Caco-2 (cell line): ENCODE data around the gene FUT6. TPM values are rescaled to one million over a fixed set of nuclear protein-coding genes. Genes with fewer than 3 reads are reported as not detected.

Source experiments
- BruUV-seq: library from RNA; stranded (reverse); fragments of 400-500 nt; replicated peaks from 2 replicates; lab custom pipeline; 2021; lab: Mats Ljungman, UMichigan
- CTCF ChIA-PET: fragments of 300-600 bp; sonication (Branson Sonifier 250); formaldehyde crosslinking; loops from one replicate; lab custom pipeline; 2022; ENCODE audit warnings: antibody characterized with exemption; lab: Charles Lee
- POLR2A ChIA-PET: fragments of 300-600 bp; sonication (Branson Sonifier 250); formaldehyde crosslinking; loops from one replicate; lab custom pipeline; 2022; ENCODE audit warnings: antibody characterized with exemption; lab: Charles Lee
- DNase-seq, 2 experiments: peaks; one replicate each; pipeline versions ENCODE4 v3.0.0 to v3.0.0-alpha.2; 2020 to 2022
- H3K27me3 ChIP-seq: replicated peaks from 2 replicates; pipeline ENCODE4 v1.6.0; 2011; ENCODE audit warnings: low read length; ENCODE audit not compliant: control insufficient read depth, insufficient read depth
- H3K36me3 ChIP-seq: 2 replicates; pipeline ENCODE4 v1.5.1; 2011; ENCODE audit warnings: low read length; ENCODE audit not compliant: control insufficient read depth, insufficient read depth
- H3K4me1 ChIP-seq: fragments of 250-450 bp; sonication (Bioruptor Pico); 2 replicates; pipeline ENCODE4 v1.5.1; 2020; ENCODE audit warnings: mild to moderate bottlenecking
- H3K4me3 ChIP-seq: 2 replicates; pipeline ENCODE4 v1.5.1; 2011; ENCODE audit warnings: low read depth, mild to moderate bottlenecking, control low read depth, low read length
- H3K9me3 ChIP-seq: fragments of 250-450 bp; sonication (Bioruptor Pico); 2 replicates; pipeline ENCODE4 v1.5.1; 2020; ENCODE audit warnings: mild to moderate bottlenecking, moderate library complexity
- H3K27ac Mint-ChIP-seq: one replicate; pipeline ENCODE4 v1.8.0; 2022; ENCODE audit warnings: mixed read lengths; ENCODE audit not compliant: unreplicated experiment
- H3K27me3 Mint-ChIP-seq: one replicate; pipeline ENCODE4 v1.8.0; 2022; ENCODE audit warnings: mixed read lengths; ENCODE audit not compliant: insufficient read depth, unreplicated experiment
- H3K36me3 Mint-ChIP-seq: one replicate; pipeline ENCODE4 v1.8.0; 2022; ENCODE audit warnings: mild to moderate bottlenecking, mixed read lengths; ENCODE audit not compliant: insufficient read depth, unreplicated experiment
- H3K4me1 Mint-ChIP-seq: one replicate; pipeline ENCODE4 v1.8.0; 2022; ENCODE audit warnings: low read depth, mixed read lengths; ENCODE audit not compliant: unreplicated experiment
- H3K4me3 Mint-ChIP-seq: one replicate; pipeline ENCODE4 v1.8.0; 2022; ENCODE audit warnings: mild to moderate bottlenecking, moderate library complexity, mixed read lengths; ENCODE audit not compliant: unreplicated experiment
- H3K9me3 Mint-ChIP-seq: one replicate; pipeline ENCODE4 v1.8.0; 2022; ENCODE audit warnings: mixed read lengths; ENCODE audit not compliant: unreplicated experiment
- CTCF ChIP-seq, 2 experiments: fragments of 200-600 bp in 1 of 2; IDR thresholded peaks; 1 replicate in 1 of 2; 2 replicates in 1 of 2; pipeline versions ENCODE4 v1.5.1 to v1.8.0; 2011 to 2022; ENCODE audit warnings: antibody characterized with exemption in 1 of 2, control low read depth in 1 of 2, inconsistent platforms in 1 of 2, low read depth in 1 of 2, low read length in 1 of 2, mild to moderate bottlenecking in 1 of 2, moderate library complexity in 1 of 2; ENCODE audit not compliant: insufficient read depth in 1 of 2, severe bottlenecking in 1 of 2, unreplicated experiment in 1 of 2
- intact Hi-C: fragments of 100-400 bp; cut with micrococcal nuclease; formaldehyde crosslinking; loops from one replicate; pipeline ENCODE4 v1.10.0; 2022; ENCODE audit not compliant: unreplicated experiment
- total RNA-seq: library from RNA; stranded (reverse); gene quantifications from 2 replicates; pipeline ENCODE4 v1.2.3, GENCODE V29; 2022

The FUT6 gene
- total RNA-seq, 1 experiment from 2014 or later = not detected

- TF ChIP-seq CTCF (IDR thresholded peaks at IDR 0.05; ENCODE audit: insufficient read depth in 1 of 2, low read depth in 1 of 2, low read length in 1 of 2, severe bottlenecking in 1 of 2, unreplicated experiment in 1 of 2) = no peak
- no peaks in the 10 kb centered on the region for H3K27me3 Mint-ChIP-seq
- CTCF ChIA-PET = interaction anchor here (0.6 to 2.8 kb wide), 3 partner anchors 23 to 513 kb away, joined by 4 to 39 read pairs (median 18); partner anchors contain the start of genes NDUFA11 and VMAC
- no TSS peak for BruUV-seq
- H3K36me3 ChIP-seq = no peaks in the 10 kb centered on the region
- H3K9me3 Mint-ChIP-seq = no peaks in the 10 kb centered on the region
- H3K4me3 ChIP-seq = peak overlapping the region; percentile 88
- no peak for DNase-seq
- H3K9me3 ChIP-seq = no peaks in the 10 kb centered on the region
- no peaks in the 10 kb centered on the region for H3K27me3 ChIP-seq
- peak overlapping the region; percentile 88 for H3K4me3 Mint-ChIP-seq
- H3K4me1 Mint-ChIP-seq = peaks cover 7% of the 10 kb centered on the region
- intact Hi-C loops = loop anchor here (5.0 kb wide), 1 partner anchor 75 kb away; the partner anchor contains the start of genes NDUFA11 and VMAC
- H3K27ac Mint-ChIP-seq = peak overlapping the region; percentile 67
- H3K36me3 Mint-ChIP-seq = peaks cover 12% of the 10 kb centered on the region
- POLR2A ChIA-PET = interaction anchor here (0.5 to 1.5 kb wide), 7 partner anchors 13 to 391 kb away, joined by 3 to 27 read pairs (median 5); partner anchors contain the start of genes CATSPERD, LONP1, NDUFA11 and VMAC
- H3K4me1 ChIP-seq = peaks cover 5% of the 10 kb centered on the region; the same call in 1 of the 2 replicates
These were observed 12.1 kb downstream of the FUT6 start for GRCh38 chr19:5827342-5827890.

GRCh38 chr19:5826531-5827341 is 12.8 kb downstream of the FUT6 start:
- Mint-ChIP-seq H3K27ac (peak overlapping the region; percentile 67), H3K27me3 (no peaks in the 10 kb centered on the region), H3K4me3 (peak overlapping the region; percentile 88), H3K4me1 (peaks cover 7% of the 10 kb centered on the region), H3K9me3 (no peaks in the 10 kb centered on the region), H3K36me3 (peaks cover 12% of the 10 kb centered on the region)
- Histone ChIP-seq H3K27me3 (no peaks in the 10 kb centered on the region), H3K4me3 (peak overlapping the region; percentile 88), H3K36me3 (no peaks in the 10 kb centered on the region), H3K9me3 (no peaks in the 10 kb centered on the region), H3K4me1 (peaks cover 5% of the 10 kb centered on the region; the same call in 1 of the 2 replicates)
- POLR2A ChIA-PET = interaction anchor here (0.9 to 1.5 kb wide), 3 partner anchors 23 to 106 kb away, joined by 3 to 15 read pairs (median 5); partner anchors contain the start of genes CATSPERD and LONP1
- DNase-seq = peak; percentile 49 to 69
- intact Hi-C loops = loop anchor here (5.0 kb wide), 1 partner anchor 76 kb away; the partner anchor contains the start of genes NDUFA11 and VMAC
- CTCF ChIA-PET = interaction anchor here (2.8 kb wide), 1 partner anchor 23 kb away, joined by 39 read pairs; no protein-coding TSS in a partner anchor
- no TSS peak for BruUV-seq
- no peak for TF ChIP-seq CTCF (IDR thresholded peaks at IDR 0.05; ENCODE audit: insufficient read depth in 1 of 2, low read depth in 1 of 2, low read length in 1 of 2, severe bottlenecking in 1 of 2, unreplicated experiment in 1 of 2)

- no TSS peak for BruUV-seq
- Mint-ChIP-seq H3K27me3 (no peaks in the 10 kb centered on the region), H3K36me3 (peaks cover 12% of the 10 kb centered on the region), H3K4me1 (peaks cover 7% of the 10 kb centered on the region), H3K4me3 (no peak overlapping the region), H3K27ac (no peak overlapping the region), H3K9me3 (no peaks in the 10 kb centered on the region)
- intact Hi-C loops = loop anchor here (5.0 kb wide), 1 partner anchor 77 kb away; the partner anchor contains the start of genes NDUFA11 and VMAC
- DNase-seq = no peak
- H3K4me1 ChIP-seq = peaks cover 5% of the 10 kb centered on the region; the same call in 1 of the 2 replicates
- TF ChIP-seq CTCF (IDR thresholded peaks at IDR 0.05; ENCODE audit: insufficient read depth in 1 of 2, low read depth in 1 of 2, low read length in 1 of 2, severe bottlenecking in 1 of 2, unreplicated experiment in 1 of 2) = no peak
- no peaks in the 10 kb centered on the region for H3K36me3 ChIP-seq
- POLR2A ChIA-PET = no interaction called here
- CTCF ChIA-PET = interaction anchor here (1.9 kb wide), 1 partner anchor 21 kb away, joined by 6 read pairs; no protein-coding TSS in a partner anchor
- H3K9me3 ChIP-seq = no peaks in the 10 kb centered on the region
- no peaks in the 10 kb centered on the region for H3K27me3 ChIP-seq
- no peak overlapping the region for H3K4me3 ChIP-seq
These were observed 14.3 kb downstream of the FUT6 start for GRCh38 chr19:5825178-5825577.
